GM21515 (cell line): ENCODE results near the gene PTPRE.
"Not testable (repeated sequence)": the region's sequence is repeated elsewhere in the genome, so short reads cannot be mapped to it uniquely, and the experiment has no call there.

Experiments
- ATAC-seq: cut with Tn5 transposase; IDR thresholded peaks from one replicate; pipeline ENCODE4 v1.9.1; 2021; ENCODE audit not compliant: unreplicated experiment

Gene PTPRE

GRCh38 chr10:127977357-127978009 lies 70.6 kb downstream of the PTPRE start:
- ATAC-seq, result no peak

GRCh38 chr10:127978481-127978880 lies 71.6 kb downstream of the PTPRE start:
- ATAC-seq, result no peak

GRCh38 chr10:127979045-127979444 lies 72.1 kb downstream of the PTPRE start:
- no peak for ATAC-seq

- ATAC-seq, result no peak
Observed at GRCh38 chr10:127979566-127979965, 72.7 kb downstream of the PTPRE start.

GRCh38 chr10:127980898-127981297 lies 74.0 kb downstream of the PTPRE start:
- no peak for ATAC-seq

- ATAC-seq, result no peak
Observed at GRCh38 chr10:127982601-127983000, 75.7 kb downstream of the PTPRE start.

GRCh38 chr10:127983344-127984100 lies 76.6 kb downstream of the PTPRE start:
- no peak for ATAC-seq

GRCh38 chr10:127984945-127985344 lies 78.0 kb downstream of the PTPRE start:
- ATAC-seq, result no peak

- ATAC-seq, result no peak
Observed at GRCh38 chr10:127986531-127987466, 79.9 kb downstream of the PTPRE start.

GRCh38 chr10:127987467-127988380 lies 80.8 kb downstream of the PTPRE start:
- no peak for ATAC-seq

- no peak for ATAC-seq
Observed at GRCh38 chr10:127989481-127990012, 82.6 kb downstream of the PTPRE start.

GRCh38 chr10:127990132-127990788 lies 83.4 kb downstream of the PTPRE start:
- not testable (repeated sequence) for ATAC-seq

- ATAC-seq, result no peak
Observed at GRCh38 chr10:127990846-127991542, 84.1 kb downstream of the PTPRE start.

- ATAC-seq, result no peak
Observed at GRCh38 chr10:127991543-127992255, 84.8 kb downstream of the PTPRE start.

- ATAC-seq, result no peak
Observed at GRCh38 chr10:127992376-127992775, 85.5 kb downstream of the PTPRE start.

GRCh38 chr10:127993056-127993690 lies 86.3 kb downstream of the PTPRE start:
- ATAC-seq, result no peak

- no peak for ATAC-seq
Observed at GRCh38 chr10:127995939-127996338, 89.0 kb downstream of the PTPRE start.

GRCh38 chr10:127996586-127996985 lies 89.7 kb downstream of the PTPRE start:
- ATAC-seq, result no peak
